Fibroblast of lung (primary cell): ENCODE results near the gene FASTK. TPM values are rescaled to one million over a fixed set of nuclear protein-coding genes. Genes with fewer than 3 reads are reported as not detected.

Experiments used
- DNase-seq, 2 donors: peaks; one replicate each; pipeline versions ENCODE4 v3.0.0 to v3.0.0-alpha.2; 2010; ENCODE audit warnings: low read depth in 2 of 2
- H2AFZ ChIP-seq: 2 replicates; pipeline ENCODE4 v1.5.1; 2012; ENCODE audit warnings: low read length, control low read depth, inconsistent platforms
- H3K27ac ChIP-seq: 2 replicates; pipeline ENCODE4 v1.5.1; 2011; ENCODE audit warnings: low read length, control low read depth; ENCODE audit not compliant: insufficient read depth
- H3K27me3 ChIP-seq: 2 replicates; pipeline ENCODE4 v1.5.1; 2011; ENCODE audit warnings: mild to moderate bottlenecking, low read length; ENCODE audit not compliant: control insufficient read depth, insufficient read depth
- H3K36me3 ChIP-seq: 2 replicates; pipeline ENCODE4 v1.5.1; 2011; ENCODE audit warnings: low read length; ENCODE audit not compliant: control insufficient read depth, insufficient read depth
- H3K4me1 ChIP-seq: 2 replicates; pipeline ENCODE4 v1.5.1; 2011; ENCODE audit warnings: low read length; ENCODE audit not compliant: control insufficient read depth, insufficient read depth; ENCODE audit errors: extremely low read depth
- H3K4me2 ChIP-seq: 2 replicates; pipeline ENCODE4 v1.5.1; 2011; ENCODE audit warnings: low read length, control low read depth; ENCODE audit not compliant: insufficient read depth; ENCODE audit errors: extremely low read depth
- H3K4me3 ChIP-seq, 4 experiments: fragments of 200-600 bp in 1 of 4; sonication (generic) in 1 of 4; replicated peaks in 1 of 4; 2 replicates each; pipeline ENCODE4 v1.5.1; 2011 to 2016; ENCODE audit warnings: low read length in 4 of 4, low read depth in 3 of 4, mild to moderate bottlenecking in 3 of 4, control low read depth in 2 of 4, inconsistent platforms in 1 of 4, mixed read lengths in 1 of 4; ENCODE audit not compliant: insufficient read depth in 1 of 4; ENCODE audit errors: control extremely low read depth in 1 of 4
- H3K79me2 ChIP-seq: 2 replicates; pipeline ENCODE4 v1.5.1; 2012; ENCODE audit warnings: mild to moderate bottlenecking, low read length, inconsistent platforms; ENCODE audit not compliant: control insufficient read depth, insufficient read depth
- H3K9ac ChIP-seq: 2 replicates; pipeline ENCODE4 v1.5.1; 2011; ENCODE audit warnings: mild to moderate bottlenecking, low read length, control low read depth; ENCODE audit not compliant: insufficient read depth
- H3K9me3 ChIP-seq: 2 replicates; pipeline ENCODE4 v1.5.1; 2012; ENCODE audit warnings: low read depth, low read length; ENCODE audit not compliant: control insufficient read depth, insufficient read depth
- H4K20me1 ChIP-seq: 2 replicates; pipeline ENCODE4 v1.5.1; 2011; ENCODE audit warnings: low read length; ENCODE audit not compliant: control insufficient read depth, insufficient read depth; ENCODE audit errors: extremely low read depth
- EZH2 ChIP-seq: IDR thresholded peaks from 2 replicates; pipeline ENCODE4 v1.5.1; 2012; ENCODE audit warnings: low read length, control low read depth, mild to moderate bottlenecking; ENCODE audit errors: missing control alignments
- polyA plus RNA-seq, 2 donors: library from polyadenylated mRNA; depleted of rRNA in 1 of 2; stranded (reverse) in 1 of 2; unstranded in 1 of 2; fragments of >200 nt; gene quantifications; 2 replicates each; pipeline ENCODE4 v1.2.1, GENCODE V29; 2011 to 2012; ENCODE audit warnings: missing spikeins in 1 of 2
- total RNA-seq: library from RNA; depleted of rRNA; stranded (reverse); fragments of >200 nt; gene quantifications from 2 replicates; pipeline ENCODE4 v1.2.1, GENCODE V29; 2014
- TF ChIP-seq, protein P1 (sequence below), 2 donors: IDR thresholded peaks in 1 of 2; conservative IDR thresholded peaks in 1 of 2; 1 replicate in 1 of 2; 2 replicates in 1 of 2; pipeline ENCODE4 v1.5.1; 2011 to 2012; ENCODE audit warnings: low read length in 2 of 2, control low read depth in 1 of 2, inconsistent platforms in 1 of 2, low read depth in 1 of 2, mild to moderate bottlenecking in 1 of 2

Gene FASTK
- total and polyA plus RNA-seq, 2 donors (not counting 1 experiment from before 2014, with no cell fraction given) = 33.8 to 69.5 TPM

DNA sequence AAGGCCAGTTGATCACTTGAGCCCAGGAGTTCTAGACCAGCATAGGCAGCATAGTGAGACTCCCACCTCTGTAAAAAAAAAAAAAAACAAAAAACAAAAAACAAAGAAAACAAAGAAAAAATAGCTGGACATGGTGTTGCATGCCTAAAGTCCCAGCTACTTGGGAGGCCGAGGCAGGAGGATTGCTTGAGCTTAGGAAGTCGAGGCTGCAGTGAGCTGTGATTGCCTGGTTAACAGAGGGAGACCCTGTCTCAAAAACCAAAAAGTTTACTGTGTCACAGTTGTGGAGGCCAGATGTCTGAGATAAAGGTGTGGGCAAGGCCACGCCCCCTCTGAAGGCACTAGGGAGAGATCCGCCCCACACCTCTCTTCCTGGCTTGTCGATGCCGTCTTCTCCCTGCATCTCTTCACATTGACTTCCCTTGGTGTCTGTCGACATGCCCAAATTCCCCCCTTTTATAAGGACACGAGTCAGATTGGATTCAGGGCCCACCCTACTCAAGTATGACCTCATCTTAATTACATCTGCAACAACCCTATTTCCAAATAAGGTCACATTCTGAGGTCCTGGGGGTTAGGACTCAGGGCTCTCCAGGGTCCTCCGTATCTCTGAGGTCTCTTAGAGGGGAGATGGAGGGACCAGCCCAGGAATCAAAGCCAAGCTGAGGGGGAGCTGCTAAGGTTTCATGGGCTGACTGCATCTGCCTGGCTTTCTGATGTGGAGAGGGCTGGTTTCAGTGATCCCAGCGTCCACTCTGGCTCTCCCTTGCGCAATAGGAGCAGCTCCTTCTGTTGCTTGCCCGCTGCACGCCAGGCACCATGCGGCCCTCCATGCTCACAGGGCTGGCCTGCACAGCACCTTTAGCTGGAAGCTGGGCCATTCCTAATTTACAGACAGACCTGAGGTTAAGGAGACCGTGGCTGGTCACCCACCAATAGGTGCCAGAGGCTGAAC lies 28.8 kb upstream of the FASTK start:
- TF ChIP-seq, protein P1, sequence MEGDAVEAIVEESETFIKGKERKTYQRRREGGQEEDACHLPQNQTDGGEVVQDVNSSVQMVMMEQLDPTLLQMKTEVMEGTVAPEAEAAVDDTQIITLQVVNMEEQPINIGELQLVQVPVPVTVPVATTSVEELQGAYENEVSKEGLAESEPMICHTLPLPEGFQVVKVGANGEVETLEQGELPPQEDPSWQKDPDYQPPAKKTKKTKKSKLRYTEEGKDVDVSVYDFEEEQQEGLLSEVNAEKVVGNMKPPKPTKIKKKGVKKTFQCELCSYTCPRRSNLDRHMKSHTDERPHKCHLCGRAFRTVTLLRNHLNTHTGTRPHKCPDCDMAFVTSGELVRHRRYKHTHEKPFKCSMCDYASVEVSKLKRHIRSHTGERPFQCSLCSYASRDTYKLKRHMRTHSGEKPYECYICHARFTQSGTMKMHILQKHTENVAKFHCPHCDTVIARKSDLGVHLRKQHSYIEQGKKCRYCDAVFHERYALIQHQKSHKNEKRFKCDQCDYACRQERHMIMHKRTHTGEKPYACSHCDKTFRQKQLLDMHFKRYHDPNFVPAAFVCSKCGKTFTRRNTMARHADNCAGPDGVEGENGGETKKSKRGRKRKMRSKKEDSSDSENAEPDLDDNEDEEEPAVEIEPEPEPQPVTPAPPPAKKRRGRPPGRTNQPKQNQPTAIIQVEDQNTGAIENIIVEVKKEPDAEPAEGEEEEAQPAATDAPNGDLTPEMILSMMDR (conservative IDR thresholded peaks at IDR 0.05 in 1 of 2, IDR thresholded peaks at IDR 0.05 in 1 of 2; ENCODE audit: low read depth in 1 of 2, low read length in 2 of 2) = no peak
- no peak for TF ChIP-seq EZH2
- no peak overlapping the region for H3K9ac ChIP-seq
- H3K36me3 ChIP-seq = no peaks in the 10 kb centered on the region
- no peaks in the 10 kb centered on the region for H4K20me1 ChIP-seq
- no peak overlapping the region for H2AFZ ChIP-seq
- no peaks in the 10 kb centered on the region for H3K27me3 ChIP-seq
- no peak overlapping the region for H3K4me3 ChIP-seq
- H3K4me2 ChIP-seq = peak overlapping the region; percentile 17
- H3K27ac ChIP-seq = no peak overlapping the region
- peaks cover 19% of the 10 kb centered on the region for H3K4me1 ChIP-seq
- H3K9me3 ChIP-seq = no peaks in the 10 kb centered on the region
- peak in 1 of 2 donors; percentile 69 for DNase-seq
- peaks cover 21% of the 10 kb centered on the region for H3K79me2 ChIP-seq

DNA sequence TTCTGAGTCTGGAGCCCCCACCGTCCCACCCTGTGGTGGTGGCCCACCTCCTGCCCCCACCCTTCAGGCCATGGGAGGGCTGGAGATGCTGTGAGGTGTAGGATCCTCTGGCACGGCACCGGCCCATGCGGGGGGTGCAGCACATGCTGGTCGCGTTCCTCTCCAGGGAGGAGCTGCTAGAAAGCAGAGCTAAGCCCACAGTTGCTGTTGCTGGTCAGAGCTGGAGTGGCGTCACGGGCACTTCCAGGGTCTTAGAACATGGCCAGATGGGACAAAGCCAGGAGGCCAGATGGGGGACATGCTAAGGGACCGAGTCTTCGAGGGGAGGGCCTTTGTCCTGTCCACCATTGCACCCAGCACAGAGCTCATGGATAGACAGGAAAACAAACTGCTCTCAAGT lies 27.3 kb upstream of the FASTK start:
- no peak for TF ChIP-seq EZH2
- TF ChIP-seq, protein P1 (conservative IDR thresholded peaks at IDR 0.05 in 1 of 2, IDR thresholded peaks at IDR 0.05 in 1 of 2; ENCODE audit: low read depth in 1 of 2, low read length in 2 of 2) = no peak
- Histone ChIP-seq H4K20me1 (no peaks in the 10 kb centered on the region), H3K9ac (no peak overlapping the region), H3K27ac (no peak overlapping the region), H3K36me3 (no peaks in the 10 kb centered on the region), H3K27me3 (no peaks in the 10 kb centered on the region), H2AFZ (no peak overlapping the region), H3K79me2 (peaks cover 19% of the 10 kb centered on the region), H3K4me3 (no peak overlapping the region), H3K4me2 (no peak overlapping the region), H3K9me3 (no peaks in the 10 kb centered on the region), H3K4me1 (peaks cover 5% of the 10 kb centered on the region)
- DNase-seq = no peak

DNA sequence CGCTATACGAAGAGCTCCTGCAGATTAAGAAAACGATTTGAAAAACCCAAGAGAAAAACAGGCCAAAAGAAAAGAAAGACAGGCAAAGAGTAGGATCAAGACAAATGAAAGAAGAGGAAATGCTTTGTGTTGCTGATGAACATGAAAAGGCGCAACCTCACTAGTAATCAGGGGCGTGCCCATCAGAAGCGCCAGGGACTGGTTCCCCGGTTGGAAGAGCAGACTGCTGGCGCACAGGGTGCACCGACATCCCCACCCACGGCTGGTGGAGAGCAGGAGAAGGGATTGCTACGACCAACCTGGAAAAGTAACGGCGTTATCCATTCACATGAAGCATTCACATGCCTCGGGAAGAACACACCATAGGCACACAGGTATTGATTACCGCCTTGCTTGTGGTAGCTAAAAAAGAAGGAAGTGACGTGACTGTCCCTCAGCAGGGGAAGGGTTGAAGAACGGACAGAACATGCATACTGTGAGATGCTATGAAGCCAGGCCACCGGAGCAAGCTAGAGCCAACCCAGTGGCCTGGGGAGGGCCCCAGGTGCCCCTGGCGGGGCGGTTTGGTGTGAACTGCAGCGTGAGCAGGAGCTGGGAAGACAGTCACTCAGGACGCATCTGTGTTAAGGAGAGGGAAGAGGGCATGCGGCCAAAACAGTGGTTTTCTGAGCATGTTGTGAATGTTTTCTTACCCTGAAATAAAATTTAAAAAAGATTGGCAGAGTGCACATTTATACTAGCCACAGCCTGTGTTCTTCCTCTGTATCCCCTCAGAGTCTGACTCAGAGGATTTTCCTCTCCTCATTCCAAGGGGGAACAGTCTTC lies 24.0 kb upstream of the FASTK start:
- Histone ChIP-seq H3K4me2 (no peak overlapping the region), H3K4me1 (peaks cover 2% of the 10 kb centered on the region), H3K9ac (no peak overlapping the region), H3K27me3 (no peaks in the 10 kb centered on the region), H4K20me1 (no peaks in the 10 kb centered on the region), H3K27ac (no peak overlapping the region), H2AFZ (no peak overlapping the region), H3K4me3 (no peak overlapping the region), H3K79me2 (peaks cover 25% of the 10 kb centered on the region), H3K9me3 (no peaks in the 10 kb centered on the region), H3K36me3 (no peaks in the 10 kb centered on the region)
- DNase-seq = peak; percentile 61 to 94
- TF ChIP-seq, protein P1 (conservative IDR thresholded peaks at IDR 0.05 in 1 of 2, IDR thresholded peaks at IDR 0.05 in 1 of 2; ENCODE audit: low read depth in 1 of 2, low read length in 2 of 2) = no peak
- TF ChIP-seq EZH2 = no peak
